Peyer's patch (tissue), 4 donors: ENCODE results near the gene SLC41A3.

ENCODE experiments used
- POLR2A ChIP-seq, 2 donors: fragments of 450-650 bp; IDR thresholded peaks; one replicate each; pipeline ENCODE4 v1.5.1; 2017; ENCODE audit warnings: antibody characterized with exemption in 2 of 2, mild to moderate bottlenecking in 2 of 2, moderate library complexity in 2 of 2
- TF ChIP-seq, protein P1 (sequence below), 6 experiments: fragments of 450-650 bp in 4 of 6; fragments of 200-600 bp in 2 of 6; sonication (generic) in 1 of 6; IDR thresholded peaks; one replicate each; pipeline ENCODE4 v1.5.1; 2017 to 2019; ENCODE audit warnings: antibody characterized with exemption in 6 of 6, mild to moderate bottlenecking in 3 of 6, moderate library complexity in 1 of 6

DNA sequence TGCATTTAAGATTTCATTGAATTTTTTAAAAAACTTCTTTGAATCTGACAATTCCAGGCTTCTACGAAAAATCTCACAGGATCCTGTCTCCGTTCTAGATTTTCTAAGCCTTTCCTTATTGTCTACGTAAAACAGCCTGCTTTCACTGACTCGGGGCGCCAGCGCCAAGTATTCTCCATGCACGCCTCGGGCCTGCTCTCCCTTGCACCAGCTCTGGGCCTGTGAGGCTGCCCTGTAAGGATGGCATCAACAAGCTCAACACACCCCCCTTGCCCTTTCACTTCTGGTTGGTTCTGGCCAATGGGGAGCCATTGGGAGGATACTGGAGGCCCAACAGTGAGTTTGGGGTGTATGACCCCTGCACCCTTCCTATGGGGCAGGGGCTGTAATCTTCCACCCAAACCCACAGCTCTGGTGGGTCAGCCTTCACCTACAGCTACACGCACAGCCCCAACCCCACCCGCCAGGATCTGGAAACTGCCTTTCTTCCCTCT lies 47.8 kb downstream of the SLC41A3 start:
- TF ChIP-seq, protein P1, sequence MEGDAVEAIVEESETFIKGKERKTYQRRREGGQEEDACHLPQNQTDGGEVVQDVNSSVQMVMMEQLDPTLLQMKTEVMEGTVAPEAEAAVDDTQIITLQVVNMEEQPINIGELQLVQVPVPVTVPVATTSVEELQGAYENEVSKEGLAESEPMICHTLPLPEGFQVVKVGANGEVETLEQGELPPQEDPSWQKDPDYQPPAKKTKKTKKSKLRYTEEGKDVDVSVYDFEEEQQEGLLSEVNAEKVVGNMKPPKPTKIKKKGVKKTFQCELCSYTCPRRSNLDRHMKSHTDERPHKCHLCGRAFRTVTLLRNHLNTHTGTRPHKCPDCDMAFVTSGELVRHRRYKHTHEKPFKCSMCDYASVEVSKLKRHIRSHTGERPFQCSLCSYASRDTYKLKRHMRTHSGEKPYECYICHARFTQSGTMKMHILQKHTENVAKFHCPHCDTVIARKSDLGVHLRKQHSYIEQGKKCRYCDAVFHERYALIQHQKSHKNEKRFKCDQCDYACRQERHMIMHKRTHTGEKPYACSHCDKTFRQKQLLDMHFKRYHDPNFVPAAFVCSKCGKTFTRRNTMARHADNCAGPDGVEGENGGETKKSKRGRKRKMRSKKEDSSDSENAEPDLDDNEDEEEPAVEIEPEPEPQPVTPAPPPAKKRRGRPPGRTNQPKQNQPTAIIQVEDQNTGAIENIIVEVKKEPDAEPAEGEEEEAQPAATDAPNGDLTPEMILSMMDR (IDR thresholded peaks at IDR 0.05) = no peak
- TF ChIP-seq POLR2A (IDR thresholded peaks at IDR 0.05) = no peak
